ENCODE measurements around the gene ABCA7. TPM values are rescaled to one million over a fixed set of nuclear protein-coding genes. Genes with fewer than 3 reads are reported as not detected.
A peak's percentile ranks its signal among the peaks of the same experiment; 100 is the strongest.

Gene ABCA7
- total and polyA plus RNA-seq, 2 of the 13 experiments (the other 11 are each of a cell fraction or from before 2014, with no cell fraction given), result 4.4 to 32.4 TPM

DNA sequence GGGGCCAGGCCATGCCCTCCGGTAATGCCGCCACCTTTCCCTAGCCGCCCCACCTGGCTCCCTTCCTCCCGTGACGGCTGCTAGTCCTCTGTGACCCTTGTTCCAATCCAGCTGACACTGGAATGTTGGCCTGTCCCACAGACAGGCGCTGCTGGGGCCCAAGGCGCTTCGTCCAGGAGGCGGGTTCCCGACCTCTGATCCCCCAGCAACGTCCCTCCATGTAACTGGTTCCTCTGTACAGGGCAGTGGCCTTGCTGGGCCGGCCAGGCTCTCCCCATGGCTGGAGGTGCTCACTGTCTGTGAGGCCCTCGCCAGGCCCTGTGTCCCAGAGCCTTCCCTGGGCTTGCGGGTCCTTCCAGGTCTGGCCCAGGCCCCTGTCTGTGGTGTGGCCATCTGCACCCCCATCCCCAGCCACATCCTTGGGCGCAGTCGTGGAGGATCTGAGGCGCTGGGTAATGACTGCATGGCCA is 46.5 kb upstream of the ABCA7 start (continued):
- TF ChIP-seq KLF9 (CRISPR knock-in tag; IDR thresholded peaks at IDR 0.05; ENCODE audit: low read depth) (no peak), ZEB1 (IDR thresholded peaks at IDR 0.05; ENCODE audit: insufficient replicate concordance, low read depth) (peak; percentile 60), ZNF530 (CRISPR knock-in tag; IDR thresholded peaks at IDR 0.05; ENCODE audit: low read depth) (no peak), TAF15 (IDR thresholded peaks at IDR 0.05; ENCODE audit: low read depth, low read length, poor library complexity, severe bottlenecking) (no peak), BCL6 (CRISPR knock-in tag; IDR thresholded peaks at IDR 0.05) (peak; percentile 61), JUN (CRISPR knock-in tag; IDR thresholded peaks at IDR 0.05) (no peak), NRL (CRISPR knock-in tag; IDR thresholded peaks at IDR 0.05; ENCODE audit: borderline replicate concordance) (no peak; the same call in 1 of the 2 replicates), MLLT10 (CRISPR knock-in tag; IDR thresholded peaks at IDR 0.05) (no peak), KLF12 (CRISPR knock-in tag; IDR thresholded peaks at IDR 0.05; ENCODE audit: borderline replicate concordance) (no peak), CHCHD3 (CRISPR knock-in tag; IDR thresholded peaks at IDR 0.05) (no peak), IKZF4 (CRISPR knock-in tag; IDR thresholded peaks at IDR 0.05; ENCODE audit: borderline replicate concordance, low read depth, not compliant biosample characterization) (no peak)
- TF ChIP-seq, protein P1, sequence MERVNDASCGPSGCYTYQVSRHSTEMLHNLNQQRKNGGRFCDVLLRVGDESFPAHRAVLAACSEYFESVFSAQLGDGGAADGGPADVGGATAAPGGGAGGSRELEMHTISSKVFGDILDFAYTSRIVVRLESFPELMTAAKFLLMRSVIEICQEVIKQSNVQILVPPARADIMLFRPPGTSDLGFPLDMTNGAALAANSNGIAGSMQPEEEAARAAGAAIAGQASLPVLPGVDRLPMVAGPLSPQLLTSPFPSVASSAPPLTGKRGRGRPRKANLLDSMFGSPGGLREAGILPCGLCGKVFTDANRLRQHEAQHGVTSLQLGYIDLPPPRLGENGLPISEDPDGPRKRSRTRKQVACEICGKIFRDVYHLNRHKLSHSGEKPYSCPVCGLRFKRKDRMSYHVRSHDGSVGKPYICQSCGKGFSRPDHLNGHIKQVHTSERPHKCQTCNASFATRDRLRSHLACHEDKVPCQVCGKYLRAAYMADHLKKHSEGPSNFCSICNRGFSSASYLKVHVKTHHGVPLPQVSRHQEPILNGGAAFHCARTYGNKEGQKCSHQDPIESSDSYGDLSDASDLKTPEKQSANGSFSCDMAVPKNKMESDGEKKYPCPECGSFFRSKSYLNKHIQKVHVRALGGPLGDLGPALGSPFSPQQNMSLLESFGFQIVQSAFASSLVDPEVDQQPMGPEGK (CRISPR knock-in tag; IDR thresholded peaks at IDR 0.05), result peak; percentile 82
- TF ChIP-seq, protein P2, sequence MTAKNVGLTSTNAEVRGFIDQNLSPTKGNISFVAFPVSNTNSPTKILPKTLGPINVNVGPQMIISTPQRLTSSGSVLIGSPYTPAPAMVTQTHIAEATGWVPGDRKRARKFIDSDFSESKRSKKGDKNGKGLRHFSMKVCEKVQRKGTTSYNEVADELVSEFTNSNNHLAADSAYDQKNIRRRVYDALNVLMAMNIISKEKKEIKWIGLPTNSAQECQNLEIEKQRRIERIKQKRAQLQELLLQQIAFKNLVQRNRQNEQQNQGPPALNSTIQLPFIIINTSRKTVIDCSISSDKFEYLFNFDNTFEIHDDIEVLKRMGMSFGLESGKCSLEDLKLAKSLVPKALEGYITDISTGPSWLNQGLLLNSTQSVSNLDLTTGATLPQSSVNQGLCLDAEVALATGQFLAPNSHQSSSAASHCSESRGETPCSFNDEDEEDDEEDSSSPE (CRISPR knock-in tag; IDR thresholded peaks at IDR 0.05), result peak; percentile 63; the same call in 1 of the 2 replicates

Measured in HepG2 (cell line).